Activated CD4-positive, alpha-beta T cell treated with anti-CD3 and anti-CD28 coated beads for 1 hour (primary cell): ENCODE data around the gene ADAD1.
"Not testable (repeated sequence)": the region's sequence is repeated elsewhere in the genome, so short reads cannot be mapped to it uniquely, and the experiment has no call there.

Source experiments
- DNase-seq: peaks from one replicate; pipeline ENCODE4 v3.0.0-alpha.2; 2020

The ADAD1 gene

DNA sequence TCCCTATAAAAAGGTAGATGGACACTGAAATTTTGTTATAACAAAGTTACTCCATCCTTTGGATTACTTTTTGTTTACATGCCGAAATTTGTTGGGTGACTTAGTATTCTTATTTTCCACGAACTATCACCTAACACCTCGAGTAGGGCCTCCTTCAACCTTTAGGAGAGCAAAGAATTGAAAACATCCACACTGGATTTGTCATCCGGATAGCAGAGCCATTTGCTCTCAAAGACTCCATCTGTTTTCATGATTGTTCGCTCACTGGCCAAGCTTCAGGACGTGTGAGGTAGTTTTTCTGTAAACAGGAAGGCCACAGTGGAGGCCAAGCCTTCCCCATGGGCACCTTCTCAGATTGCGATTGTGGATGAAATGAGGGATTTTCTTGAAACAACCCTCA lies at the start of gene ADAD1:
Gene ADAD1 (plus strand): TSS at position 301 of the 400 bp plus-strand sequence. CDS start 1,059 bp downstream, outside the sequence.
- no peak for DNase-seq

DNA sequence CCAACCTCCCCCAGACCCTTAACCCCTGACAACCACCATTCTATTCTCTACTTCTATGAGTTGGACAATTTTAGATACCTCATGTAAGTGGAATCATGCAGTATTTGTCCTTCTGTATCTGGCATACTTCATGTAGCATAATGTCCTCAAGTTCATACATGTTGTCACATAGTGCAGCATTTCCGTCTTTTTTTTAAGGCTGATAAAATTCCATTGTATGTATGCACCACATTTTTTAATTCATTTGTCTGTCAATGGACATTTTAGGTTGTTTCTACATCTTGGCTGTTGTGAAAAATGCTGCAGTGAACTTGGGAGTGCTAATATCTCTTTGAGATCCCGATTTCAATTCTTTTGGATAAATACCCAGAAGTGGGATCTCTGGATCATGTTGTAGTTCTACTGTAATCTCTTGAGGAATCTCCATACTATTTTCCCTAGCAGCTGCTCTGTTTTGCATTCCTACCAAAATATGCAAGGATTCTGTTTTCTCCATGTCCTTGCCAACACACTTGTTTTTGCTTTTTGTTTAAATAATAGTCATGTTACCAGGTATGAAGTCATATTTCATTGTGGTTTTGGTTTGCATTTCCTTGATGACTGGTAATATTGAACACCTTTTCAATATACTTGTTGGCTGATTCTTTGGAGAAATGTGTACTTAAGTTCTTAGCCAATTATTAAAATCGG lies 48.8 kb upstream of the ADAD1 start:
- DNase-seq = no peak

DNA sequence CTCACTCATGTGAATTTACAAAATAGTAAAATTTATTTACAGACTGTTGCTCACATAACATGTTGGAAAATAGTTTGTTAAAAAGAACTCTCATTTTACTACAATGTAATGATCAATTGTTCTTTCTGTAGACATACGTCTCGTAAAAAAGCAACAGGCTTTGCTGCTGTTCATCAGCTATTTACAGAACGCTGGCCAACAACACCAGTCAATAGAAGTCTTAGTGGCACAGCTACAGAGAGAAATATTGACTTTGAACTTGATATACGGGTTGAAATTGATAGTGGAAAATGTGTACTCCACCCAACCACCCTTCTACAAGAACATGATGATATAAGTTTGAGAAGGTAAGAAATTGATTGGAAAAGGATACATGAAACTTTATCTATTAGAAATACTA lies 47.6 kb upstream of the ADAD1 start:
- no peak for DNase-seq

DNA sequence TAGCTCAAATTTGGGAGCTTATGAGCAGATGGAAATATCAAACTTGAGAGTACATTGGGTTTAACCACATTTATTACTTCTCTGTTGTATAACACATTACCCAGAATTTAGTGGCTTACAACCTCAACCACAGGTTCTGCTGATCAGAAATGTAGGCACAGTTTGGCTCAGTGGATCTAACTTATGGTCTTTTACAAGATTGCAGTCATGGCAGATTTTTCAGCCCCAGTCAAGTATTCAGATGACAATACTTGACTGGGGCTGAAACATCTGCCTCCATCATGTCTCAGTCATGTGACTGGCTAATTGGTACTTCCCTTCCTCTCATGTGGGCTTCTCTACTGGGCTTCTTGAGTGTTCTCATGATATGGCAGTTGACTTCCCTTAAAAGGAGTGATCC lies 44.0 kb upstream of the ADAD1 start:
- no peak for DNase-seq

DNA sequence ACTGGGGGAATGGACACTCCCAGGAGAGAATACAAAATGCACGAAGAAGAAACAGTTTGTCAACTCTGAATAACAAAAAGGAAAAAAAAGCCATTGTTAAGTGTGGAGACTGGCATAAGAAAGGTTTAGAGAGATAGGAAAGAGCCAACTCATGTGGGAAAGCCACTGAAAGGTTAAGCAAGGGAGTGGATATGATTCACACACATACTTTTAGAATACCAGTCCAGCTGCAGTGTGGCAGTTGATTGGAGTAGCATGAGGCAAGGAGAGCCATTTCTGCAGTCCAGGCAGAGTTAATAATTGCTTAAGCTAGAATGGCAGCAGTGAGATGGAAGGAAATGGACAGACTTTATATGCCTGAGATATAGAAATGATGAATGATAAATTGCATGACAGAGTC lies 36.9 kb upstream of the ADAD1 start:
- no peak for DNase-seq

DNA sequence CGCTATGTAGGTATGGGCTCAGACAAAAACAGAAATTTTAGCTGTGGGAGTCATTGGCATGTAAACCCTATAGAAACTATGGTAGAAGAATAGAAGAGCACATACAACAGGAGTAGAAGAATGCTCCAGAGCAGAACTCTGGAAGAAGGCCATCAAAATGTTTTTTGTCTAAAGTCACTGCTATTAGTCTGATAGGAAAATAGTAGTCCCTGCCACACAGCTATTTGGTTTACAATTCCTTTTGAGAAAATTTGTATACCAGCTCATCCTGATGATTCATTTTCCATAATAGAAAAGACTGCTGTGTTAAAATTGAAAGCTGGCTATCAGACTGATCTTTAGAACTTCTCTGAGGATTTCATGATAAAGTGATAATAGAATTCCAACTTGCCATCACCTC lies 32.8 kb upstream of the ADAD1 start:
- DNase-seq = no peak

DNA sequence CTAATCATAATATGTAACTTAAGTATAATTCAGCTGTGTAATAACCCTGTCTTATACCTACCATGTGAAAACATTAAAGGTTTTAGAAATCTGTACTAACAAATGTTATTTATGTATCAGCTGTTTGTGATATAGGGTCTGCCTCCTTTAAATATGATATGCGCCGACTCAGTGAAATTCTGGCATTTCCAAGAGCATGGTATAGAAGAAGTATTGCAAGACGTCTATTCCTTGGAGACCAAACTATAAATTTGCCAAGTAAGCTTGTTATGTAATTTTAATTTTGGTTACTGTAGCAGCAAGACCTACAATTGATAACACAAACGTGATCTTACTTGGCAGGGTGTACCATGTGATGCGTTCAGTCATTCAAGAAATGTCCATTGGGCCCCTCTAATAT lies 32.3 kb upstream of the ADAD1 start:
- DNase-seq = no peak

DNA sequence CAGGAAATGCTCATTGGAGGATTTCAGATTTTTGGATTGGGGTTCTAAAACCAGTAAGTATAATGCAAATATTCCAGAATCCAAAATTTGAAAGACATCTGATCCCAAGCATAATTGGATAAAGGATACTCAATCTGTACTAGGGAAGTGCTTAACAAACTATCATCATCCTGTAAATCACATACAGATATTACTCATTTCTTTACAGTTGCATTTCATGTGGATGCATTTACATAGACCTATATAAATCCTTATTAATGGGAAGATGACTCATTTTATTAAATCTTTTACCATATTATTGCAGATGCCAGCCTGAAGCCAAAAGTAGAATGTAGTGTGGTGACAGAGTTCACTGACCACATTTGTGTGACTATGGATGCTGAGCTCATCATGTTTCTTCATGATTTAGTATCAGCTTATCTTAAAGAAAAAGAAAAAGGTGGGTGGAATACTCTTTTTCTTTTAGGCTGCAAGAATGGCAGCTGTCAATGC lies 22.4 kb upstream of the ADAD1 start:
- no peak for DNase-seq

DNA sequence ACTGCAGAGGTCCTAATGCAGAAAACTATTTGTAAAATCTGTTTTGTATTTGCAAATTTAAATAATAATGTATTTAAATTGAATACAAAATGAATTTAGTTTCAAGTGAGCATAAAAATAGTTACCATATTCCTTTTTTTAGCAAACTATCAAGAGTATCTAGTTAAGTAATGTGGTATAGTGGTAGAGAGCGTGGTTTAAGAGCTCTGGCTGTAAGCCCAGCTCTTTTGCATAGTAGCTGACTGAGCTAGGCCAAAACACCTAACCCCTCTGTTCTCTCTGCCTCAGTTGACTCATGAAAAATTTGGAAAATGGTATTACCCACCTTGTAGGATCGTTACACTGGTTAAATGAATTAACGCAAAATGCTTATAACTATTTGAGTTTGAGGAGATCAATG lies 18.1 kb upstream of the ADAD1 start:
- DNase-seq = no peak

DNA sequence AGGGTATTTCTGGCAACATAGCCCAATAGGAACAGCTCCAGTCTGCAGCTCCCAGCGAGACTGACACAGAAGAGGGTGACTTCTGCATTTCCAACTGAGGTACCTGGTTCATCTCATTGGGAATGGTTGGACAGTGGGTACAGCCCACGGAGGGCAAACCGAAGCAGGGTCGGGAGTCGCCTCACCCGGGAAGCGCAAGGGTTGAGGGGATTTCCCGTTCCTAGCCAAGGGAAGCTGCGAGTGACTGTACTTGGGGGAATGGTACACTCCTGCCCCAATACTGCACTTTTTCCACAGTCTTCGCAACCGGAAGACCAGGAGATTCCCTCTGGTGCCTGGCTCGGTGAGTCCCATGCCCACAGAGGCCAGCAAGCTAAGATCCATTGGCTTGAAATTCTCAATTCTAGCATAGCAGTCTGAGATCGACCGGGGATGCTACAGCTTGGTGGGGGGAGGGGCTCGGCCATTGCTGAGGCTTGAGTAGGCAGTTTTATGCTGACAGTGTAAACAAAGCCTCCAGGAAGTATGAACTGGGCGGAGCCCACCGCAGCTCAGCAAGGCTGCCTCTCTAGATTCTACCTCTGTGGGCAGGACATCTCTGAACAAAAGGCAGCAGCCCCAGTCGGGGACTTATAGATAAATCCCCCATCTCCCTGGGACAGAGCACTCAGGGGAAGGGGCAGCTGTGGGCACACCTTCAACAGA lies 14.0 kb upstream of the ADAD1 start:
- no peak for DNase-seq

DNA sequence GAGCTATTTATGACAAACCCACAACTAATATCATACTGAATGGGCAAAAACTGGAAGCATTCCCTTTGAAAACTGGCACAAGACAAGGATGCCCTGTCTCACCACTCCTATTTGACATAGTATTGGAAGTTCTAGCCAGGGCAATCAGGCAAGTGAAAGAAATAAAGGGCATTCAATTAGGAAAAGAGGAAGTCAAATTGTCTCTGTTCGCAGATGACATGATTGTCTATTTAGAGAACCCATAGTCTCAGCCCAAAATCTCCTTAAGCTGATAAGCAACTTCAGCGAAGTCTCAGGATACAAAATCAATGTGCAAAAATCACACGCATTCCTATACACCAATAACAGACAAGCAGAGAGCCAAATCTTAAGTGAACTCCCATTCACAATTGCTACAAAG lies 10.0 kb upstream of the ADAD1 start:
- DNase-seq = not testable (repeated sequence)

DNA sequence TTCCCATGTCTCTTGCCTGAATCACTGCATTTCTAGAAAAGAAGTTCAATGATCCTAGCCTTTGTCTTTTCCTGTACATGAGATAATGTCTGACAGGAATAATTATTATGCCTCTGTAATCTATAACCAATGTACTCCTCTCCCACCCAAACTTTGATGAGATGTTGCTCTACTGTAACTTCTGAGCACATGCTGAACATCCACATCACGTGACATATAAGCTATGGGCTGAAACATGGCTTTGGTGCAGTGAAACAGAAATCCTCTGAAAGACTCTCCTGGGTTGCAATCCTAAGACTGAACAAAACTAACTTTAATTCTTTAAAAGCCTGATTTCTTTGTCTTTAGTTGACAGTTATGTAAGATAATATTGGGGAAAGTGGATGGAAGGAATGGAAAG lies 1.5 kb upstream of the ADAD1 start:
- DNase-seq = no peak

DNA sequence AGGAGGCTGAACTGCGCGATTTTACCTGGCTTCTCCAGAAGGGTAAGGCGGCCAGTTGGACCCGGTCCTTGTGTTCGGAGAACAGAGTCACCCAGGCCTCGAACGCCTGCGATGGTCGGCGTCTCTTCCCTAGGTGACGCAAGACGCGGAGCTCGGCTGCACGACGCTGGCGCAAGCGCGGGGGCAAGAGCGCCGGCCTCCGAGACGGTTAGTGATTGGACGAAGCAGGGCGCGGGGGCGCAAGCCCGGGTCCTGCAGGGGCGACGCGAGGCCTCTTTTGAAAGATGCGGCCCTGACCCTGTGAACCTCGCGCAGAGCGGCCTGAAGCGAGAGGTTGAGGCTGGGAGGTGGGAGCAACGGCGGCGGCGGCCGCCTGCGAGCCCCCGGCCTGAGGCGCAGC lies 428 bp downstream of the ADAD1 start:
- DNase-seq = no peak

DNA sequence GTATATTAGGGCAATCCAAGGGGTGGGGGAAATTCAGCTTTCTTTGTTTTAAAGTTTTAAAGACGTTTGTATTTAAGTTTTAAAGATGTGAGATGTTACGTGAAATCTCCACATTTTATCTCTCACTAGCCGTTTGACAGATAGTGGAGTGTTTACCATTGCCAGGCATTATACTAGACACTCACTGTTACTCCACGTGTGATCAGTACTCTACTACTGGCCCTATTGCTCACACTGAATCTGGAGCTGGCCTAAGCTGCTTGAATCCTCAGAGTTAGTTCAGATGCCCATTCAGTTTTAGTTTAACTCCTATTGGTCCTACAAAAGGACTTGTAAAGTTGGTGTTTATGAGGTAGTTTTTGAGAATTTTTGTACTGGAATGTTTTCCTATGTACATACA lies 4.5 kb downstream of the ADAD1 start:
- no peak for DNase-seq

DNA sequence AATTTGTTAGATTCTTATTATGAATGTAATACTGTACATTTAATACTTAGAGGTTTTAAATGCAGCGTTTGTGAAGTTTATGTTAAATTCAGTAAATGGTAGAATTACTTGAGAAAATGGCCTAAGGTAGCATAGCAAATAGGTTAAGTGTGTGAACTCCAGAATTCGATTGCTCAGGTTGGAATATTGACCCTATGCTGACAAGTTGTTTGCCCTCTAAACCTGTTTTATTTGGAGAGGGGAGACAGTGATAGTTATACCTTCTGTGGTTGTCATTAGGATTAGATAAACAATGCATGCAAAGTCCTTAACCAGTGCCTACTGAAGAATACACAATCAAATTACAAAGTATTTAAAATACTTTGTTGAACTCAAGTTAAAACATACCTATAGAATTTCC lies 5.4 kb downstream of the ADAD1 start:
- DNase-seq = no peak

DNA sequence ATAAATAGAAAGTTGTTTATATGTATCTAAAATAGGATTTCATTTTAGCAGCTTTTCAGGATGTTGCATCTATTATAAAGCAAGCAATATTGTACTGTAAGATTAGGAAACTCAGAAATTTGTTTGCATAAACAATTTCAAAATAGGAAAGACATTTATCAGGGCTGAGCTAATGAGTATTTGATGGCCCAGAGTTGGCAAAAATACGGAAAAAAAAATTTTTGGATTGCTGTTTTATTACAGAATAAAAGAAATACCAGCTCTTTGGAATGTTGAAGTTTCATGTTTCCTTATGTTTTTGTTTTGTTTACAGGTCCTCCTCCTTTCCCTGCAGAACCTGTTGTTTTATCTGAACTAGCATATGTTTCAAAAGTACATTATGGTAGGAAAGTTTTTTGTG lies 14.5 kb downstream of the ADAD1 start:
- no peak for DNase-seq

DNA sequence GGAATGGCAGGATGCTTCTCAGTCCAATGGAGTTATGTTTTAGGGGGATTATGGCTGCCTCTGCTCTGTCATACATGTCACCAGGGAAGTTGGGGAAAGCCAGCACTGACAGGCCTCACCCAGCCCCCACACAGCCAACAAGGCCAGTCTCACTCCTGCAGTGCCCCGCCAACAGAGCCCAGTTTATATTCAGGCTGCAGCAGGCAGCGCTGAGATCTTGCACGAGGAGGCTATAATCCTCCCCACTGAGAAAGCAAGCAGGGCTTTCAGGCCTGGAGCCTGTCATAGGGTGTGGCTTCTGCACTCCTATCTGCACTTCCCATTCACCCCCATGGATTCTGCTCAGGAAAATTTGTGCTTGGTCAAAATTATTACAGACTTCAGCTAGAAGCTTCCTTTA lies 25.1 kb downstream of the ADAD1 start:
- no peak for DNase-seq

DNA sequence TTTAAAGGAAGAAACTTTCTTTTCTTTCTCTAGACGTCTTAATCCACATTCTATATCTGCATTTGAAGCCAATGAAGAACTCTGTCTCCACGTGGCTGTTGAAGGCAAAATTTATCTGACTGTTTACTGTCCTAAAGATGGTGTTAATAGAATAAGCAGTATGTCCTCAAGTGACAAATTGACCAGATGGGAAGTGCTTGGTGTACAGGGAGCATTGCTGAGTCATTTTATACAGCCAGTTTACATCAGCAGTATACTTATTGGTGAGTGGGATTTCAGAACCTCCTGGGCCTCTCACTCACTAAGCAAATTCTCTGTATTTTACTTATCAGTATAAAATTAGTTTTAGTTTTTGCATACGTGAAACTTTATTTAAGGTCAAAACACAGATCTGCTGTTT lies 33.7 kb downstream of the ADAD1 start:
- no peak for DNase-seq

DNA sequence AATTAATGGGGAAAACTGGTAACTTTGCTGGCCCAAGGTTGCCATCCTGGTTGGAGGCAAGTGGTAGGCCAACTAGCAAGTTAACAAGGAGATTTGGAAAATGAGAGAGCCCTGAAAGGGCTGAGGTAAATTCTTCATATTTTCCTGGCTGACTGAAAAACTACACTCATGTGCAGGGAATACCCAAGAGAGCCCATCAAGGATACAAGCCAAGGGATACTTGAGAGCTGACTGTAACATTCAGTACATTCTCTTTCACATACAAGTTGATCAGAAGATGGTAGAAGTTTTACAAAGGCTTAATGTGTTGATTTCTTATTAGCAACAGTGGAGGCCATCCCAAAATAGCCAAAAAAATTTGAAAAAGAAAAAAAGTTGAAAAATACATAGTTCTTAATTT lies 44.4 kb downstream of the ADAD1 start:
- DNase-seq = no peak

DNA sequence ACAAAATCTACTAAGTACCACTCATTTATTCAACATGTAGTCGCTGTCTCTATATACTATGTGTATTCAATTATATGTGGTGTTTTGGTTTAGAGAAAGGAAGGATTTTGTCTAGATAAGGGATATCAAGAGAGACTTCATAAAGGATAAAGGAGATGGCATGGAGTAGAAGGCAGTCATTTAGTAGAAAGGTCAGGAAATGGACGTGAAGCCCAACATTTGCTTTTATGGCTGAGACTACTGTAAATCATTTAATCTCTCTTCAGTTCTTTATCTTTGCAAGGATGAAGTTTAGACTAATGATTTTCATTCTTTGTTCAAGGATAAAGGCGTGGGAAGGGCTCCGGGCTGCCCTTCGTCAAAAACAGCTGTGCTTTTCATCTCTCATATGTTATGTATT lies 52.5 kb downstream of the ADAD1 start:
- DNase-seq = no peak

DNA sequence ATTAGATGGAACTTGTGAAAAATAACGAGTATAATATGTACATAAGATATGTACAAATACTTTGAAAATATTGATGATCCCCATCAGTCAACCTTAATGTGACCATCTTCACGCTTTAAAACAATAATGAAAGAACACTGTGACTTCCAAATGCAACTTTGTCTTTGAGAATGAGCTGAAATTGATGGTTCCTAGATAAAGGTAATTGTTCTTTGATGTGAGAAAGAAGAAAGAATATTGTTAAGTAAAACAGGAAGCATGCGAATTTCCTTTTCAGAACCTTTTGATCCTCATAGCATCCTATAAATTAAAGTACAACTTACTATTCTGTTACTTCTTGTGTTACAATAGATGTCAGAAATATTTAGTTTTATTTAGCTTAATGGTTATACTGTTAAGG lies 55.5 kb downstream of the ADAD1 start:
- DNase-seq = no peak

DNA sequence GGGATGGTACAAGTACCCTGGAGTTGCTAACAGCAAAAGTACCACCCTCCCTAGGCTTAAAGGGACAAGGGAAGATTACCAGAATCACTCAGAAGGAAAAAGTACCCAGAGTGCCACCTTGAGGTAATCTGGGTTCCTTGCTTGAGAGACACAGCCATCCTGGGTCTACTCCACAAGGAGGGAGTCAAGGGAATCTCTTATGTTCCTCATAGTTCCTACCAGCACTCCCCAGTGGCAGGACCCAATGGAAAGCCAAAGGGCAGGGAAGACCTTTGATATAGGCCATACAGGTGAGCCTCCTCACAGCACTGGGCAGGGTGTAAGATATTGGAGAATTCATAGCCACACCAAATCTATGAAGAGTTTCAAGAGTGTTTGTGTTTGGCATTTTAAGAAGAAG lies 72.0 kb downstream of the ADAD1 start:
- DNase-seq = no peak

DNA sequence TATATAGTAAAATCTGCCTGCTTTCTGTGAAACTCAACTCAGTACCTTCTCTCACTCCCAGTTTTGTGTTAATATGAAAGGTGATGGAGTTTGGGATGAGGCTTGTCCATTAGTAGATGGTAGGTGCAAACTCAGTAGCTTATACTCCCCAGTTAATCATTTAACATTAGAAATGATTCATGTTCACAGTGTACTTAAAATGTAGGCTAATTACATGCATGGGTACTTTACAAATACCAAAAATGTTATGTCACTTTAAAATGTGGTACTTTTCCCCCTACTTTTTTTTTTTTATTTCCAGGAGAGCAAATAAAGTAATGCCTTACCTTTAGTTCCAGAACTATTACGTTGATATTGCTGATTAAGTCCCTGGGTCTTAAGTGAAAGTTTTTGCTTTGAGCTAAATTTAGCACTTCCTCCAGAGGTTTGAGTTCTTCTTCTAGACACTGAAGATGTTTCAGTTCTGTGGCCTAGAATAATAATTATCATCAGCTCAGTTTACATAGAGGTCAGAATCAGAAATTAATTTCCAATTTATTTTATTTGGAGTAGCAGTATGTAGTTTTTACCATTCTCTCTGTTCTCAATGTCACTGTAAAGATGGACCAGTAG lies 74.7 kb downstream of the ADAD1 start:
- DNase-seq = no peak
